HG02973 (cell line): ENCODE measurements around the gene UBA7.
A peak's percentile ranks its signal among the peaks of the same experiment; 100 is the strongest.
"Not testable (repeated sequence)": the region's sequence is repeated elsewhere in the genome, so short reads cannot be mapped to it uniquely, and the experiment has no call there.

Experiments
- ATAC-seq: cut with Tn5 transposase; IDR thresholded peaks from one replicate; pipeline ENCODE4 v1.9.1; 2021; ENCODE audit warnings: moderate library complexity; ENCODE audit not compliant: unreplicated experiment

The UBA7 gene

GRCh38 chr3:49813497-49814174 is at the start of gene UBA7:
Gene UBA7 (minus strand): TSS chr3:49813953. CDS start chr3:49813787, 166 bp downstream.
- ATAC-seq = no peak

- no peak for ATAC-seq
Observed at GRCh38 chr3:49859576-49860305, 46.0 kb upstream of the UBA7 start.

- ATAC-seq = peak; percentile 85
Observed at GRCh38 chr3:49856181-49857005, 42.6 kb upstream of the UBA7 start, which contains the start of gene TRAIP. Gene TRAIP (minus strand): TSS chr3:49856564. CDS start chr3:49856453, 111 bp downstream.

GRCh38 chr3:49855662-49856061 is 41.9 kb upstream of the UBA7 start:
- ATAC-seq = no peak

- ATAC-seq = no peak
Observed at GRCh38 chr3:49845694-49846093, 31.9 kb upstream of the UBA7 start.

- ATAC-seq = no peak
Observed at GRCh38 chr3:49844464-49845183, 30.9 kb upstream of the UBA7 start.

- ATAC-seq = no peak
Observed at GRCh38 chr3:49842843-49843517, 29.2 kb upstream of the UBA7 start.

- ATAC-seq = no peak
Observed at GRCh38 chr3:49841806-49842205, 28.1 kb upstream of the UBA7 start.

- no peak for ATAC-seq
Observed at GRCh38 chr3:49841126-49841696, 27.5 kb upstream of the UBA7 start.

- no peak for ATAC-seq
Observed at GRCh38 chr3:49840388-49840787, 26.6 kb upstream of the UBA7 start.

- ATAC-seq = no peak
Observed at GRCh38 chr3:49839193-49839809, 25.5 kb upstream of the UBA7 start.

GRCh38 chr3:49831341-49831740 is 17.6 kb upstream of the UBA7 start:
- ATAC-seq = no peak

GRCh38 chr3:49826016-49826415 is 12.3 kb upstream of the UBA7 start:
- ATAC-seq = no peak

- not testable (repeated sequence) for ATAC-seq
Observed at GRCh38 chr3:49823131-49823530, 9.4 kb upstream of the UBA7 start.

- ATAC-seq = no peak
Observed at GRCh38 chr3:49812916-49813496, 747 bp downstream of the UBA7 start.

- ATAC-seq = no peak
Observed at GRCh38 chr3:49807431-49808114, 6.2 kb downstream of the UBA7 start.

- no peak for ATAC-seq
Observed at GRCh38 chr3:49806850-49807249, 6.9 kb downstream of the UBA7 start.

- no peak for ATAC-seq
Observed at GRCh38 chr3:49805897-49806701, 7.7 kb downstream of the UBA7 start.
